IPS DF 4.7 (cell line): ENCODE measurements around the gene LRMDA.

ENCODE experiments used
- DNase-seq: peaks from one replicate; pipeline ENCODE4 v3.0.0-alpha.2; 2013; ENCODE audit warnings: low spot score; ENCODE audit errors: extremely low read depth

The LRMDA gene

GRCh38 chr10:76071653-76072365 is 640.4 kb downstream of the LRMDA start:
- no peak for DNase-seq

GRCh38 chr10:76072384-76072783 is 641.0 kb downstream of the LRMDA start:
- no peak for DNase-seq

GRCh38 chr10:76073524-76073923 is 642.1 kb downstream of the LRMDA start:
- no peak for DNase-seq

GRCh38 chr10:76074659-76075058 is 643.2 kb downstream of the LRMDA start:
- no peak for DNase-seq

DNA sequence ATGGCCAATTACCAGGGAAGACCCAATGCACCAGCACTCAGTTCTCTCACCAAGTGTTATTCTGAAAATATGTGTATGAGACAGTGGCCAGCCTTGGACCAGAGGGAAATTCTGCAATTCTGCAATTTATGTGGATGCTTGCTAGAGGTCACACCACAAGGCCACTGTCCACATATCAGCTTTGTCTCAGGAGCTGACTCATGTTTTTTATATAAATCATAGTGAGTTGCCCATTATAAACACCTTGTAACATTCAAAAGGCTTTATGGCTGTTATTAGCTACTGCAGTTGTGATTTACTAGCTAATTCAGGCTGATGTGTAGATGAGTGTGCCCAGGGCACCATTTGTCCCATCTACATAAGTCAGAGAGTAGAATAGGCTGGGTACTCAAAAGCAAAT is 649.0 kb downstream of the LRMDA start:
- DNase-seq, result no peak

DNA sequence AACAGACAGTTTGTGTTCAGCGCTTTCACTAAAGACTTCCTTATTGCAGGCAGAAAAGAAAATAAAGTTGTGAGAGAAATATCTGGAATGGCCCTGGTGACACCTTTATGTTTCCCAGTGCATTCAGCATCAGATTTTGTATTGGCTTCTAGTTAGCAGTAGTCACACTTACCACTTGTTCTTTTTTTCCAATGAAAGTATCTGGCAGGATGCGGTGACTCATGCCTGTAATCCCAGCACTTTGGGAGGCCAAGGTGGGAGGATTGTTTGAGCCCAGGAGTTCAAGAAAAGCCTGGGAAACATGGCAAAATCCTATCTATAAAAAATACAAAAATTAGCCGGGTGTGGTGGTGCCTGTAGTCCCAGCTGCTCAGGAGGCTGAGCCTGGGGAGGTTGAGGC is 649.6 kb downstream of the LRMDA start:
- DNase-seq, result no peak

DNA sequence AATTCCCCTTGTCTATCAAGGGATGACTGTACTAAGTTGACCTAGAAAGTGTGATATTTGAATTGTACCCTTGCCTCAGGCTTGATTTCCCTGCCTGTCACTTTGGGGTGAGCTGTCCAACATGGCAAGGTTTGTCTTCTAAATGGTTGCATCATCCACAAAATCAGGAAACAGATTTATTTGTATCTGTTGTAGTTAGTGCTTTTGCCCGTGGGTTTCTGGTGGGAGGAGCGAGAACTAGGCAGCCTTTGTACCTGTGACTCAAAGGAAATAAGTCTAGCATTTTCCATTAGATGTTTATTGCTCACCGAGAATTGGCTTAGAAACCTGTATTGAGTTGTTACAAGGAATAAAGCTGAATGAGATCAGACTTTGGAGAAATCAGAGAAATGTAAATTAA is 650.8 kb downstream of the LRMDA start:
- no peak for DNase-seq

DNA sequence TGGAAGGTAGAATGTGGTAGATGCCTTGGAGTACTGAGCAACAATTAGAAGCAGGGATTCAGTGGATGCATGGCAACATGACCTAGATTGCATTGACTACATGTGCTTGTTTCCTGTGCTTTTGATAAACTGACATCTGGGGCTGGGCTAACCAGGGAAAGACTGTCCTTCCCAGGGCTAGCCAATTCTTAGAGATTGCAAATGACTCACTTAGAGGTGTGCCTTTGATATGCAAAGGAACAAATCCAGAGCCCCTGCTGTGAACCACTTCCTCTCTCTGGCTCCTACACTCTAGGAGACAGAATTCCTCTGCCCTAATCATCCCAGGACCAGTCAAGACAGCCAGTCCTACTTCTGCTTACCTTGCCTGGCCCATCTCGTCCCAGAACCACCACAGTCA is 651.5 kb downstream of the LRMDA start:
- DNase-seq, result peak; percentile 99

DNA sequence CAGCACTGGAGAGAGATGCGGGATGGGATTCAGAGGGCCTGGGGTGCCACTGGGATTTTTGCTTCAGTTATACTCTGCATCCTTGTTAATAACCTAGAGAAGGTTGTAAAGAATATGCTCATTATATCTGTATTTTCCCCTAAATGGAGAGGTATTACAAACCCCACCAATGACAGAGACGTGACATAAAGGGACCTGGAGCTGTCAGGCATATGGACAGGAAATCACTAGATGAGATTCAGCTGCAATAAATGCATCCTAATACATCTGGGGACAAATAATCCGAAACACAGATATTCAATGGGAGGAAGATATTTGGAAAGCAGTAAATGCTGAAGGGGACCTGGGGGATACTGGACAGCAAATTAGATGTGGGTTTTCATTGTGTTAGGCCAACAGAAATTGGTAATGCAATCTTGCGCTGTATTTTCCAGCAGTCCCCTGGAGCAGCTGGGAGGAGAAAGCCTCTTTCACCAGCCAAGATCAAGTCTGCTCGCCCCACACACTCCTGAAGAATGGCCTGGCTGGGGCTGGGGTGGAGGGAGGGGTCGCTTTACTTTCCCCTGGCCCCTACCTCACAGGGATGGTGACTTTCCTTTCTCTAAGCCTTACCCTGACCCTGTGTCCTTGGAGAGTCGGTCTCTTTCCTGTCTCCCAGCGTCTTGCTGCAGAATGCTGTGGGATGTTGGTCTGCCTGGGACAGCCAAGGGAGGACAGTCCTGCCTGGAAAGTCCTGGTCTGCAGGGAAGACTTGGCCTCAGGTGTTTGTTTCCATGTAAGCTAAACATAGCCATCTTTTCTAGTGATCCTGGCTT is 653.8 kb downstream of the LRMDA start:
- no peak for DNase-seq

DNA sequence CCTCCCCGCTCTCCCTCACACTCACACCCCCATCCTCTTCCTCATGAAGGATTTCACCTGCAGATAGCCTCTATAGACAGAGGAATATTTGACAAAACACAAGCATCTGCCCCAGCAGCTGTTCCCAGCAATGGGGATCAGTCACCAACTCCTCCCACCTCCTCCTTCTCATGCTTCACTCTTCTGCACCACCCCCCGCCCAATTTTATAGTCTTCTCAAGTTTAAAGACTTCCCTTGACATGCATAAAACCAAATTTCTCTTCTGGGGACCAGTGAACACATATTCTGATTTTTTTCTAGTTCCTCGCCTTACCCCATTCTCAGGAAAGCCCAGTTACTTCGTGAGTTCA is 654.4 kb downstream of the LRMDA start:
- no peak for DNase-seq

GRCh38 chr10:76086170-76086760 is 654.8 kb downstream of the LRMDA start:
- DNase-seq, result no peak

GRCh38 chr10:76086761-76087639 is 655.6 kb downstream of the LRMDA start:
- DNase-seq, result peak; percentile 22

- DNase-seq, result no peak
Measured at GRCh38 chr10:76088008-76088407, 656.6 kb downstream of the LRMDA start.

DNA sequence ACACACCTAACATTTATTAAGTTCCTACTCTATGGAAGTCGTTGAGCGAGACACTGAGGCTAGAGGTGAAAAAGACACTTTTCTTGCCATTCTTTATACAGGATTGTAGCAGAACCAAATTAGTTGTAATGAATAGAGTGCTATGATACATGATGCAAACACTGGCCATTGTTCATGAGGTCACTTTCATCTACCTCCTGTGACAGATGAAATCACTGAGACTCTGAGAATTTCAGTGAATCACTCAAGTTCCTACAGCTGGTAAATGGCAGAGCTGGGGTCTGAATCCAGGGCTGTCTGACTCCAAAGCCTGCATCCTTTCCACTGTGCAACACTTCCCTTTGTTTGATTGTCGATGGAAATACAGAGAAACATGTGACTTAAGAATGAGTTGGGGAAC is 657.6 kb downstream of the LRMDA start:
- no peak for DNase-seq

- no peak for DNase-seq
Measured at GRCh38 chr10:76089556-76090180, 658.2 kb downstream of the LRMDA start.

DNA sequence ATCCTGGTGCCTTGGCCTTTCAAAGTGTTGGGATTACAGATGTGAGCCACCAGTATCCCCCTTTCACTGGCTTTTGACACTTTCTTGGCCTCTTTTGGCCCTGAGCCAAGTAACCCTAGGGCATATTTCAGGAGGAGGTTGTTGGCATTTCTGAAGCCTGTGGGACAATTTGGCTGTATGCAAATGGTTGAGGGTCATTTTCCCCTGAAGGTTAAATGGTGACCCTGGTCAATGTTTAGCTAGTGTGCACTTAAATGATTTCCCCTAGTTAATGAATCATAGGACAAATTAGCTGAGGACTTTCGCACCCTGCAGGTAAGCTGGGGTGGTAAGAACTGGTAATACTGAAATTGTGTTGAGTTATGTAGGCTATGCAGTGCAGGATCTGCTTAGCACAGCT is 660.5 kb downstream of the LRMDA start:
- DNase-seq, result no peak

- DNase-seq, result no peak
Measured at GRCh38 chr10:76106611-76107010, 675.2 kb downstream of the LRMDA start.

GRCh38 chr10:76108563-76109359 is 677.3 kb downstream of the LRMDA start:
- DNase-seq, result no peak

GRCh38 chr10:76111404-76111803 is 680.0 kb downstream of the LRMDA start:
- no peak for DNase-seq
